GM23338 (cell line): Measurements from ENCODE around the gene ANKRD44. TPM values are rescaled to one million over a fixed set of nuclear protein-coding genes. Genes with fewer than 3 reads are reported as not detected.

Experiments
- ATAC-seq: fragments of 200-7000 bp; cut with Tn5 transposase; 3 replicates; pipeline ENCODE4 v1.9.1; 2020
- DNase-seq: peaks from one replicate; pipeline ENCODE4 v3.0.0-alpha.2; 2015; ENCODE audit warnings: low spot score
- H2AFZ ChIP-seq: fragments of 200-600 bp; sonication (generic); 2 replicates; pipeline ENCODE4 v1.8.0; 2016; ENCODE audit warnings: antibody characterized with exemption, mild to moderate bottlenecking, moderate library complexity
- H3F3A ChIP-seq: fragments of 200-600 bp; sonication (generic); replicated peaks from 2 replicates; pipeline ENCODE4 v1.8.0; 2017; ENCODE audit warnings: antibody characterized with exemption, mixed run types, low read depth
- H3K27ac ChIP-seq: fragments of 200-600 bp; sonication (generic); 2 replicates; pipeline ENCODE4 v1.6.1; 2016; ENCODE audit warnings: low read depth
- H3K27me3 ChIP-seq: fragments of 200-600 bp; sonication (generic); 2 replicates; pipeline ENCODE4 v1.8.0; 2016; ENCODE audit warnings: mild to moderate bottlenecking, mixed run types, moderate library complexity; ENCODE audit not compliant: insufficient read depth
- H3K36me3 ChIP-seq: fragments of 200-600 bp; sonication (generic); 2 replicates; pipeline ENCODE4 v1.8.0; 2016; ENCODE audit warnings: mild to moderate bottlenecking; ENCODE audit not compliant: insufficient read depth
- H3K4me1 ChIP-seq: fragments of 200-600 bp; sonication (generic); 2 replicates; pipeline ENCODE4 v1.8.0; 2016; ENCODE audit warnings: mild to moderate bottlenecking, moderate library complexity; ENCODE audit not compliant: insufficient read depth
- H3K4me2 ChIP-seq: fragments of 200-600 bp; sonication (generic); 2 replicates; pipeline ENCODE4 v1.7.1; 2017; ENCODE audit warnings: mixed run types
- H3K4me3 ChIP-seq: fragments of 200-600 bp; sonication (generic); 2 replicates; pipeline ENCODE4 v1.6.1; 2016; ENCODE audit warnings: mixed run types
- H3K79me2 ChIP-seq: fragments of 200-600 bp; sonication (generic); replicated peaks from 2 replicates; pipeline ENCODE4 v1.8.0; 2017; ENCODE audit warnings: mild to moderate bottlenecking; ENCODE audit not compliant: insufficient read depth
- H3K9me2 ChIP-seq: fragments of 200-600 bp; sonication (generic); 2 replicates; pipeline ENCODE4 v1.8.0; 2017; ENCODE audit not compliant: insufficient read depth
- H4K20me1 ChIP-seq: fragments of 200-600 bp; sonication (generic); replicated peaks from 2 replicates; pipeline ENCODE4 v1.8.0; 2017; ENCODE audit warnings: mild to moderate bottlenecking; ENCODE audit not compliant: insufficient read depth
- H3K27ac Mint-ChIP-seq: 2 replicates; pipeline ENCODE4 v1.8.0; 2020; ENCODE audit warnings: inconsistent platforms, mild to moderate bottlenecking, moderate library complexity, mixed read lengths
- H3K27me3 Mint-ChIP-seq: 3 replicates; pipeline ENCODE4 v1.8.0; 2022; ENCODE audit warnings: low read depth, mild to moderate bottlenecking, moderate library complexity, mixed read lengths, inconsistent platforms; ENCODE audit not compliant: insufficient read depth, poor library complexity
- H3K36me3 Mint-ChIP-seq: 3 replicates; pipeline ENCODE4 v1.8.0; 2021; ENCODE audit warnings: low read depth, mild to moderate bottlenecking, inconsistent platforms, moderate library complexity, mixed read lengths
- H3K4me1 Mint-ChIP-seq: 3 replicates; pipeline ENCODE4 v1.8.0; 2020; ENCODE audit warnings: mild to moderate bottlenecking, inconsistent platforms, mixed read lengths
- H3K4me3 Mint-ChIP-seq: 3 replicates; pipeline ENCODE4 v1.8.0; 2021; ENCODE audit warnings: moderate library complexity, mild to moderate bottlenecking, inconsistent platforms, mixed read lengths
- H3K9me3 Mint-ChIP-seq: 3 replicates; pipeline ENCODE4 v1.8.0; 2020; ENCODE audit warnings: moderate library complexity, mild to moderate bottlenecking, inconsistent platforms, mixed read lengths
- CREB1 ChIP-seq: fragments of 250-450 bp; sonication (Bioruptor Pico); IDR thresholded peaks from 2 replicates; pipeline ENCODE4 v1.5.0; 2020; ENCODE audit warnings: low read depth, mild to moderate bottlenecking, moderate library complexity
- EZH2 ChIP-seq: fragments of 200-600 bp; sonication (generic); IDR thresholded peaks from one replicate; pipeline ENCODE4 v1.8.0; 2017; ENCODE audit warnings: antibody characterized with exemption, mild to moderate bottlenecking, low read depth; ENCODE audit not compliant: unreplicated experiment
- EZH2phosphoT487 ChIP-seq: fragments of 200-600 bp; sonication (generic); IDR thresholded peaks from one replicate; pipeline ENCODE4 v1.8.1; 2018; ENCODE audit warnings: antibody characterized with exemption; ENCODE audit not compliant: unreplicated experiment
- JUNB ChIP-seq: IDR thresholded peaks from one replicate; pipeline ENCODE4 v1.6.1; 2016; ENCODE audit warnings: antibody characterized with exemption; ENCODE audit not compliant: unreplicated experiment
- NANOG ChIP-seq: IDR thresholded peaks from 2 replicates; pipeline ENCODE4 v1.6.1; 2016; ENCODE audit warnings: antibody characterized with exemption, borderline replicate concordance
- POLR2AphosphoS5 ChIP-seq: IDR thresholded peaks from 2 replicates; pipeline ENCODE4 v1.6.1; 2016; ENCODE audit warnings: antibody characterized with exemption, low read depth
- STAT1 ChIP-seq: IDR thresholded peaks from one replicate; pipeline ENCODE4 v1.6.1; 2016; ENCODE audit warnings: antibody characterized with exemption; ENCODE audit not compliant: unreplicated experiment
- ZNF114 ChIP-seq: fragments of 250-450 bp; sonication (Bioruptor Pico); IDR thresholded peaks from 2 replicates; pipeline ENCODE4 v1.5.0; 2020; ENCODE audit warnings: mild to moderate bottlenecking, moderate library complexity
- ZNF331 ChIP-seq: fragments of 250-450 bp; sonication (Bioruptor Pico); IDR thresholded peaks from 2 replicates; pipeline ENCODE4 v1.5.0; 2020; ENCODE audit warnings: low read depth, mild to moderate bottlenecking, moderate library complexity
- polyA plus RNA-seq: library from polyadenylated mRNA; unstranded; fragments of >200 nt; fragmentation: Nextera tagmentation; extraction: Ambion mirVana; gene quantifications from 2 replicates; pipeline ENCODE4 v1.2.1, GENCODE V29; 2016
- total RNA-seq: library from RNA; depleted of rRNA; stranded (reverse); fragments of >200 nt; shearing (Covaris generic); gene quantifications from 2 replicates; pipeline ENCODE4 v1.2.3, GENCODE V29; 2014
- TF ChIP-seq, protein P1 (sequence below): fragments of 250-450 bp; sonication (Bioruptor Pico); IDR thresholded peaks from 2 replicates; pipeline ENCODE4 v1.5.0; 2020; ENCODE audit warnings: mild to moderate bottlenecking, moderate library complexity
- TF ChIP-seq, protein P2 (sequence below): IDR thresholded peaks from 2 replicates; pipeline ENCODE4 v1.6.1; 2016; ENCODE audit warnings: antibody characterized with exemption
- TF ChIP-seq, protein P3 (sequence below), 2 experiments: fragments of 200-600 bp in 1 of 2; sonication (generic) in 1 of 2; conservative IDR thresholded peaks; 2 replicates each; pipeline versions ENCODE4 v1.5.1 to v1.6.1; 2016 to 2017; ENCODE audit warnings: antibody characterized with exemption in 2 of 2, low read depth in 2 of 2, mild to moderate bottlenecking in 2 of 2, moderate library complexity in 1 of 2
- TF ChIP-seq, protein P4 (sequence below): IDR thresholded peaks from one replicate; pipeline ENCODE4 v1.6.1; 2018; ENCODE audit warnings: antibody characterized with exemption; ENCODE audit not compliant: unreplicated experiment

ANKRD44 gene
- total and polyA plus RNA-seq, 2 experiments from 2014 or later = 0.44 to 0.56 TPM

DNA sequence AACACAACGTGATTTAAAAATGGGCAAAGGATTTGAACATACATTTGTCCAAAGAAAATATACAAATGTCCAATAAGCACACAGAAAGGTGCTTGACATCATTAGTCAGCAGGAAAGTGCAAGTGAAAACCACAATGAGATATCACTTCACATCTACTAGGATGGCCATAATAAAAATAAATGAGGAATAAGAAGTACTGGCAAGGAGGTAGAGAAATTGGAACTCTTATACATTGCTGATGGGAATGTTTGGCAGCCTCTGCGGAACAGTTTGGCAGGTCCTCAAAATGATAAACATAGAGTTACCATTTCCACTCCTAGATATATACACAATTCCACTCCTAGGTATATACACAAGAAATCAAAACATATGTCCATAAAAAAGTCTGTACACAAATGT lies 333.1 kb downstream of the ANKRD44 start:
- Histone ChIP-seq H3K4me1 (peaks cover 6% of the 10 kb centered on the region; the same call in 1 of the 2 replicates), H3K4me3 (no peak overlapping the region), H3K4me2 (no peak overlapping the region), H3F3A (no peaks in the 10 kb centered on the region), H3K27ac (no peak overlapping the region), H2AFZ (no peak overlapping the region), H3K9me2 (no peaks in the 10 kb centered on the region), H3K36me3 (no peaks in the 10 kb centered on the region), H3K27me3 (no peaks in the 10 kb centered on the region), H4K20me1 (no peaks in the 10 kb centered on the region), H3K79me2 (no peaks in the 10 kb centered on the region)
- H3K4me1 Mint-ChIP-seq = peaks cover 3% of the 10 kb centered on the region; the same call in 2 of the 3 replicates
- no peak overlapping the region for H3K27ac Mint-ChIP-seq
- H3K27me3 Mint-ChIP-seq = peaks cover 2% of the 10 kb centered on the region
- H3K9me3 Mint-ChIP-seq = no peaks in the 10 kb centered on the region; the same call in 2 of the 3 replicates
- no peak for ATAC-seq
- no peak overlapping the region for H3K4me3 Mint-ChIP-seq
- TF ChIP-seq, protein P1, sequence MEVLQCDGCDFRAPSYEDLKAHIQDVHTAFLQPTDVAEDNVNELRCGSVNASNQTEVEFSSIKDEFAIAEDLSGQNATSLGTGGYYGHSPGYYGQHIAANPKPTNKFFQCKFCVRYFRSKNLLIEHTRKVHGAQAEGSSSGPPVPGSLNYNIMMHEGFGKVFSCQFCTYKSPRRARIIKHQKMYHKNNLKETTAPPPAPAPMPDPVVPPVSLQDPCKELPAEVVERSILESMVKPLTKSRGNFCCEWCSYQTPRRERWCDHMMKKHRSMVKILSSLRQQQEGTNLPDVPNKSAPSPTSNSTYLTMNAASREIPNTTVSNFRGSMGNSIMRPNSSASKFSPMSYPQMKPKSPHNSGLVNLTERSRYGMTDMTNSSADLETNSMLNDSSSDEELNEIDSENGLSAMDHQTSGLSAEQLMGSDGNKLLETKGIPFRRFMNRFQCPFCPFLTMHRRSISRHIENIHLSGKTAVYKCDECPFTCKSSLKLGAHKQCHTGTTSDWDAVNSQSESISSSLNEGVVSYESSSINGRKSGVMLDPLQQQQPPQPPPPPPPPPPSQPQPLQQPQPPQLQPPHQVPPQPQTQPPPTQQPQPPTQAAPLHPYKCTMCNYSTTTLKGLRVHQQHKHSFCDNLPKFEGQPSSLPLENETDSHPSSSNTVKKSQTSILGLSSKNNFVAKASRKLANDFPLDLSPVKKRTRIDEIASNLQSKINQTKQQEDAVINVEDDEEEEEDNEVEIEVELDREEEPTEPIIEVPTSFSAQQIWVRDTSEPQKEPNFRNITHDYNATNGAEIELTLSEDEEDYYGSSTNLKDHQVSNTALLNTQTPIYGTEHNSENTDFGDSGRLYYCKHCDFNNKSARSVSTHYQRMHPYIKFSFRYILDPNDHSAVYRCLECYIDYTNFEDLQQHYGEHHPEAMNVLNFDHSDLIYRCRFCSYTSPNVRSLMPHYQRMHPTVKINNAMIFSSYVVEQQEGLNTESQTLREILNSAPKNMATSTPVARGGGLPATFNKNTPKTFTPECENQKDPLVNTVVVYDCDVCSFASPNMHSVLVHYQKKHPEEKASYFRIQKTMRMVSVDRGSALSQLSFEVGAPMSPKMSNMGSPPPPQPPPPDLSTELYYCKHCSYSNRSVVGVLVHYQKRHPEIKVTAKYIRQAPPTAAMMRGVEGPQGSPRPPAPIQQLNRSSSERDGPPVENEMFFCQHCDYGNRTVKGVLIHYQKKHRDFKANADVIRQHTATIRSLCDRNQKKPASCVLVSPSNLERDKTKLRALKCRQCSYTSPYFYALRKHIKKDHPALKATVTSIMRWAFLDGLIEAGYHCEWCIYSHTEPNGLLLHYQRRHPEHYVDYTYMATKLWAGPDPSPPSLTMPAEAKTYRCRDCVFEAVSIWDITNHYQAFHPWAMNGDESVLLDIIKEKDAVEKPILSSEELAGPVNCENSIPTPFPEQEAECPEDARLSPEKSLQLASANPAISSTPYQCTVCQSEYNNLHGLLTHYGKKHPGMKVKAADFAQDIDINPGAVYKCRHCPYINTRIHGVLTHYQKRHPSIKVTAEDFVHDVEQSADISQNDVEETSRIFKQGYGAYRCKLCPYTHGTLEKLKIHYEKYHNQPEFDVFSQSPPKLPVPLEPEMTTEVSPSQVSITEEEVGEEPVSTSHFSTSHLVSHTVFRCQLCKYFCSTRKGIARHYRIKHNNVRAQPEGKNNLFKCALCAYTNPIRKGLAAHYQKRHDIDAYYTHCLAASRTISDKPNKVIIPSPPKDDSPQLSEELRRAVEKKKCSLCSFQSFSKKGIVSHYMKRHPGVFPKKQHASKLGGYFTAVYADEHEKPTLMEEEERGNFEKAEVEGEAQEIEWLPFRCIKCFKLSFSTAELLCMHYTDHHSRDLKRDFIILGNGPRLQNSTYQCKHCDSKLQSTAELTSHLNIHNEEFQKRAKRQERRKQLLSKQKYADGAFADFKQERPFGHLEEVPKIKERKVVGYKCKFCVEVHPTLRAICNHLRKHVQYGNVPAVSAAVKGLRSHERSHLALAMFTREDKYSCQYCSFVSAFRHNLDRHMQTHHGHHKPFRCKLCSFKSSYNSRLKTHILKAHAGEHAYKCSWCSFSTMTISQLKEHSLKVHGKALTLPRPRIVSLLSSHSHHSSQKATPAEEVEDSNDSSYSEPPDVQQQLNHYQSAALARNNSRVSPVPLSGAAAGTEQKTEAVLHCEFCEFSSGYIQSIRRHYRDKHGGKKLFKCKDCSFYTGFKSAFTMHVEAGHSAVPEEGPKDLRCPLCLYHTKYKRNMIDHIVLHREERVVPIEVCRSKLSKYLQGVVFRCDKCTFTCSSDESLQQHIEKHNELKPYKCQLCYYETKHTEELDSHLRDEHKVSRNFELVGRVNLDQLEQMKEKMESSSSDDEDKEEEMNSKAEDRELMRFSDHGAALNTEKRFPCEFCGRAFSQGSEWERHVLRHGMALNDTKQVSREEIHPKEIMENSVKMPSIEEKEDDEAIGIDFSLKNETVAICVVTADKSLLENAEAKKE (CRISPR knock-in tag) = no peak
- TF ChIP-seq ZNF114 (no peak), JUNB (no peak), POLR2AphosphoS5 (no peak), ZNF331 (CRISPR knock-in tag) (no peak), EZH2 (no peak), NANOG (no peak), STAT1 (no peak), CREB1 (CRISPR knock-in tag) (no peak), EZH2phosphoT487 (no peak)
- TF ChIP-seq, protein P2, sequence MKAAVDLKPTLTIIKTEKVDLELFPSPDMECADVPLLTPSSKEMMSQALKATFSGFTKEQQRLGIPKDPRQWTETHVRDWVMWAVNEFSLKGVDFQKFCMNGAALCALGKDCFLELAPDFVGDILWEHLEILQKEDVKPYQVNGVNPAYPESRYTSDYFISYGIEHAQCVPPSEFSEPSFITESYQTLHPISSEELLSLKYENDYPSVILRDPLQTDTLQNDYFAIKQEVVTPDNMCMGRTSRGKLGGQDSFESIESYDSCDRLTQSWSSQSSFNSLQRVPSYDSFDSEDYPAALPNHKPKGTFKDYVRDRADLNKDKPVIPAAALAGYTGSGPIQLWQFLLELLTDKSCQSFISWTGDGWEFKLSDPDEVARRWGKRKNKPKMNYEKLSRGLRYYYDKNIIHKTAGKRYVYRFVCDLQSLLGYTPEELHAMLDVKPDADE = no peak
- TF ChIP-seq, protein P3, sequence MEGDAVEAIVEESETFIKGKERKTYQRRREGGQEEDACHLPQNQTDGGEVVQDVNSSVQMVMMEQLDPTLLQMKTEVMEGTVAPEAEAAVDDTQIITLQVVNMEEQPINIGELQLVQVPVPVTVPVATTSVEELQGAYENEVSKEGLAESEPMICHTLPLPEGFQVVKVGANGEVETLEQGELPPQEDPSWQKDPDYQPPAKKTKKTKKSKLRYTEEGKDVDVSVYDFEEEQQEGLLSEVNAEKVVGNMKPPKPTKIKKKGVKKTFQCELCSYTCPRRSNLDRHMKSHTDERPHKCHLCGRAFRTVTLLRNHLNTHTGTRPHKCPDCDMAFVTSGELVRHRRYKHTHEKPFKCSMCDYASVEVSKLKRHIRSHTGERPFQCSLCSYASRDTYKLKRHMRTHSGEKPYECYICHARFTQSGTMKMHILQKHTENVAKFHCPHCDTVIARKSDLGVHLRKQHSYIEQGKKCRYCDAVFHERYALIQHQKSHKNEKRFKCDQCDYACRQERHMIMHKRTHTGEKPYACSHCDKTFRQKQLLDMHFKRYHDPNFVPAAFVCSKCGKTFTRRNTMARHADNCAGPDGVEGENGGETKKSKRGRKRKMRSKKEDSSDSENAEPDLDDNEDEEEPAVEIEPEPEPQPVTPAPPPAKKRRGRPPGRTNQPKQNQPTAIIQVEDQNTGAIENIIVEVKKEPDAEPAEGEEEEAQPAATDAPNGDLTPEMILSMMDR (conservative IDR thresholded peaks at IDR 0.05; ENCODE audit: low read depth in 2 of 2) = no peak
- TF ChIP-seq, protein P4, sequence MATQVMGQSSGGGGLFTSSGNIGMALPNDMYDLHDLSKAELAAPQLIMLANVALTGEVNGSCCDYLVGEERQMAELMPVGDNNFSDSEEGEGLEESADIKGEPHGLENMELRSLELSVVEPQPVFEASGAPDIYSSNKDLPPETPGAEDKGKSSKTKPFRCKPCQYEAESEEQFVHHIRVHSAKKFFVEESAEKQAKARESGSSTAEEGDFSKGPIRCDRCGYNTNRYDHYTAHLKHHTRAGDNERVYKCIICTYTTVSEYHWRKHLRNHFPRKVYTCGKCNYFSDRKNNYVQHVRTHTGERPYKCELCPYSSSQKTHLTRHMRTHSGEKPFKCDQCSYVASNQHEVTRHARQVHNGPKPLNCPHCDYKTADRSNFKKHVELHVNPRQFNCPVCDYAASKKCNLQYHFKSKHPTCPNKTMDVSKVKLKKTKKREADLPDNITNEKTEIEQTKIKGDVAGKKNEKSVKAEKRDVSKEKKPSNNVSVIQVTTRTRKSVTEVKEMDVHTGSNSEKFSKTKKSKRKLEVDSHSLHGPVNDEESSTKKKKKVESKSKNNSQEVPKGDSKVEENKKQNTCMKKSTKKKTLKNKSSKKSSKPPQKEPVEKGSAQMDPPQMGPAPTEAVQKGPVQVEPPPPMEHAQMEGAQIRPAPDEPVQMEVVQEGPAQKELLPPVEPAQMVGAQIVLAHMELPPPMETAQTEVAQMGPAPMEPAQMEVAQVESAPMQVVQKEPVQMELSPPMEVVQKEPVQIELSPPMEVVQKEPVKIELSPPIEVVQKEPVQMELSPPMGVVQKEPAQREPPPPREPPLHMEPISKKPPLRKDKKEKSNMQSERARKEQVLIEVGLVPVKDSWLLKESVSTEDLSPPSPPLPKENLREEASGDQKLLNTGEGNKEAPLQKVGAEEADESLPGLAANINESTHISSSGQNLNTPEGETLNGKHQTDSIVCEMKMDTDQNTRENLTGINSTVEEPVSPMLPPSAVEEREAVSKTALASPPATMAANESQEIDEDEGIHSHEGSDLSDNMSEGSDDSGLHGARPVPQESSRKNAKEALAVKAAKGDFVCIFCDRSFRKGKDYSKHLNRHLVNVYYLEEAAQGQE = no peak
- no peaks in the 10 kb centered on the region for H3K36me3 Mint-ChIP-seq
- DNase-seq = no peak
